Measurements from ENCODE around the gene LHX5. TPM values are rescaled to one million over a fixed set of nuclear protein-coding genes. Genes with fewer than 3 reads are reported as not detected.

LHX5 gene
- total RNA-seq, 1 donor from 2014 or later, result not detected

GRCh38 chr12:113466454-113467141 is 5.1 kb downstream of the LHX5 start:
- peaks cover 66% of the 10 kb centered on the region for H3K27me3 Mint-ChIP-seq (ENCODE audit: low read depth)
- H3K4me3 Mint-ChIP-seq (ENCODE audit: low read depth), result no peak overlapping the region
- H3K4me1 Mint-ChIP-seq (ENCODE audit: low read depth), result peaks cover 11% of the 10 kb centered on the region
- DNase-seq (ENCODE audit: low spot score), result no peak
- intact Hi-C loops (cut with micrococcal nuclease), result loop anchor here (2.0 kb wide), 2 partner anchors 934 to 978 kb away; no protein-coding TSS in a partner anchor
- H3K36me3 Mint-ChIP-seq (ENCODE audit: low read depth), result no peaks in the 10 kb centered on the region
- no peak overlapping the region for H3K27ac Mint-ChIP-seq
- H3K9me3 Mint-ChIP-seq, result no peaks in the 10 kb centered on the region

- Mint-ChIP-seq H3K27me3 (ENCODE audit: low read depth) (peaks cover 66% of the 10 kb centered on the region), H3K27ac (no peak overlapping the region), H3K9me3 (no peaks in the 10 kb centered on the region), H3K4me1 (ENCODE audit: low read depth) (peaks cover 12% of the 10 kb centered on the region), H3K4me3 (ENCODE audit: low read depth) (no peak overlapping the region), H3K36me3 (ENCODE audit: low read depth) (no peaks in the 10 kb centered on the region)
- intact Hi-C loops (cut with micrococcal nuclease), result loop anchor here (1.0 to 2.0 kb wide), 5 partner anchors 9 to 1201 kb away; no protein-coding TSS in a partner anchor
- no peak for DNase-seq (ENCODE audit: low spot score)
Measured at GRCh38 chr12:113465808-113466453, 5.7 kb downstream of the LHX5 start.

DNA sequence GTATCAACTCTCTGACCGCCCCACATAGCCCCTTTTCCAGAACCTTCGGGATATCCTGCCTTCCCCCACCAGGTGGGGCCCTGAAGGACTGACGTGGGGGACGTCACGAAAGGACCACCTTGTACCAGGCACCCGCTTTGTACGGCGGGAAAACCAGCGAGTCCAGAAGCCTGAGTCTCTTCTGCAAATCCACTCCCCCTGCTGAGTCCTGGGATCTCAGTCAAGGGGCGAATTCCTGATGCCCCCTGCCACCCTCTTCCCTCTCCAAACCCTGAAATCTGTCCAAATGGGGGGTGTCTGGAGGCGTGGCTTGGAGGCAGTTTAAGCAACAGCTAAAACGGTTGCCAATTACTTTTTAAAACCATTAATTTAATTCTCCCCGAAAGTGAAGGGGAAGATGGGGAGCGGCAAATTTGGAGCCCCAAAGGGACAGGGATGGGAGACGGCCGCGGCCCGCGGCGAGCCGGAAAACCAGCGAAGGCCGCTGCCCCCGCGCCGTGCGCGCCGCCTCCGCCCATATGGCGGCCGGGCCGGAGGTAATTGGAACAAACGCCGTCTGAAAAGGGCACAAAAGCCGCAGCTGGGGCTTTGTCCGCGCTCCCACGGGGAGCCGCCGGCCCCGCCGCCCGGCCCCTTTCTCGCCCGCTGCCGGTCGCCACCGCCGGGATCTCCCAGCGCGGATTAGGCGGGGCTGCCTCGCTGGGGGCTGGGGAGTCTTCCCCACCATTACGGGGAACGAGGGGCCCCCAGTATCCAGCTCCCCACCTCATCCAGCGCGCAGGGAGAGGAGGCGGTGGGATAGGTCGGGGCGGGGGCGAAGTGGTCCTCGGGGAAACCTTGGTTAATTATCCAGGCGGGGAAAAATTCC is 6.6 kb downstream of the LHX5 start:
- Mint-ChIP-seq H3K4me3 (ENCODE audit: low read depth) (no peak overlapping the region), H3K9me3 (no peaks in the 10 kb centered on the region), H3K36me3 (ENCODE audit: low read depth) (no peaks in the 10 kb centered on the region), H3K27me3 (ENCODE audit: low read depth) (peaks cover 66% of the 10 kb centered on the region), H3K27ac (no peak overlapping the region), H3K4me1 (ENCODE audit: low read depth) (peaks cover 12% of the 10 kb centered on the region)
- no peak for DNase-seq (ENCODE audit: low spot score)
- intact Hi-C loops (cut with micrococcal nuclease), result loop anchor here (1.0 to 5.0 kb wide), 4 partner anchors 10 to 1202 kb away; no protein-coding TSS in a partner anchor

DNA sequence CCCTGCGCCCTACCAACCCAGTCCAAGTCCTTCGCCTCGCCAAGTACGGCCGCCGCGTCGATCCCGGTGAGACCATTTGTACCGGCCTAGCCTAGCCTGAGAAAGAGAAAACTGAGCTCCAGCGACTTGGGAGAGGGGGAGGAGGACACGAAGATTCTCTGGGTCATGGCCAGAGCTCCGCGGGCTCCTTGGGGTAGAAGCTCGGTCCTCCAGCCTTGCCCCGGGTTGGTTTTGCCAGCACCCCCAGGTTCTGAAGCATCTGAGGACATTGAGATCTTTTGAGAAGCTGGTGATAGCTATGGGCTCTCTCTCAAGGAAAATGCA is 7.3 kb downstream of the LHX5 start:
- H3K27me3 Mint-ChIP-seq (ENCODE audit: low read depth), result peaks cover 63% of the 10 kb centered on the region

GRCh38 chr12:113463746-113464451 is 7.8 kb downstream of the LHX5 start:
- Mint-ChIP-seq H3K4me3 (ENCODE audit: low read depth) (no peak overlapping the region), H3K27ac (peak overlapping the region; percentile 50), H3K36me3 (ENCODE audit: low read depth) (no peaks in the 10 kb centered on the region), H3K27me3 (ENCODE audit: low read depth) (peaks cover 61% of the 10 kb centered on the region), H3K4me1 (ENCODE audit: low read depth) (peaks cover 12% of the 10 kb centered on the region), H3K9me3 (no peaks in the 10 kb centered on the region)
- intact Hi-C loops (cut with micrococcal nuclease), result loop anchor here (1.0 to 5.0 kb wide), 4 partner anchors 7 to 1203 kb away; partner anchors contain the start of gene LHX5
- no peak for DNase-seq (ENCODE audit: low spot score)

More for the DNA sequence above, 7.3 kb downstream of the LHX5 start:
- H3K27ac Mint-ChIP-seq, result no peak overlapping the region
- no peak overlapping the region for H3K4me3 Mint-ChIP-seq (ENCODE audit: low read depth)
- intact Hi-C loops (cut with micrococcal nuclease), result loop anchor here (2.0 to 5.0 kb wide), 3 partner anchors 16 to 1202 kb away; no protein-coding TSS in a partner anchor
- peaks cover 12% of the 10 kb centered on the region for H3K4me1 Mint-ChIP-seq (ENCODE audit: low read depth)
- no peak for DNase-seq (ENCODE audit: low spot score)
- no peaks in the 10 kb centered on the region for H3K9me3 Mint-ChIP-seq
- H3K36me3 Mint-ChIP-seq (ENCODE audit: low read depth), result no peaks in the 10 kb centered on the region

- no peak overlapping the region for H3K4me3 Mint-ChIP-seq (ENCODE audit: low read depth)
- no peaks in the 10 kb centered on the region for H3K9me3 Mint-ChIP-seq
- peak overlapping the region; percentile 50 for H3K27ac Mint-ChIP-seq
- intact Hi-C loops (cut with micrococcal nuclease), result loop anchor here (1.0 to 5.0 kb wide), 2 partner anchors 8 to 449 kb away; partner anchors contain the start of gene LHX5
- DNase-seq (ENCODE audit: low spot score), result no peak
- peaks cover 12% of the 10 kb centered on the region for H3K4me1 Mint-ChIP-seq (ENCODE audit: low read depth)
- H3K36me3 Mint-ChIP-seq (ENCODE audit: low read depth), result no peaks in the 10 kb centered on the region
- peaks cover 56% of the 10 kb centered on the region for H3K27me3 Mint-ChIP-seq (ENCODE audit: low read depth)
Measured at GRCh38 chr12:113462998-113463745, 8.5 kb downstream of the LHX5 start.

GRCh38 chr12:113462117-113462774 is 9.4 kb downstream of the LHX5 start:
- intact Hi-C loops (cut with micrococcal nuclease), result loop anchor here (5.0 kb wide), 1 partner anchor 450 kb away; no protein-coding TSS in a partner anchor
- Mint-ChIP-seq H3K27me3 (ENCODE audit: low read depth) (peaks cover 53% of the 10 kb centered on the region), H3K36me3 (ENCODE audit: low read depth) (no peaks in the 10 kb centered on the region), H3K4me3 (ENCODE audit: low read depth) (peak overlapping the region; percentile 31), H3K4me1 (ENCODE audit: low read depth) (peaks cover 12% of the 10 kb centered on the region), H3K9me3 (no peaks in the 10 kb centered on the region), H3K27ac (peak overlapping the region; percentile 31)
- DNase-seq (ENCODE audit: low spot score), result peak; percentile 46

GRCh38 chr12:113461666-113462065 is 10.0 kb downstream of the LHX5 start:
- Mint-ChIP-seq H3K4me1 (ENCODE audit: low read depth) (peaks cover 12% of the 10 kb centered on the region), H3K27me3 (ENCODE audit: low read depth) (peaks cover 48% of the 10 kb centered on the region), H3K4me3 (ENCODE audit: low read depth) (no peak overlapping the region), H3K36me3 (ENCODE audit: low read depth) (no peaks in the 10 kb centered on the region), H3K9me3 (no peaks in the 10 kb centered on the region), H3K27ac (no peak overlapping the region)
- intact Hi-C loops (cut with micrococcal nuclease), result loop anchor here (5.0 kb wide), 1 partner anchor 451 kb away; no protein-coding TSS in a partner anchor
- no peak for DNase-seq (ENCODE audit: low spot score)

- no peak for DNase-seq (ENCODE audit: low spot score)
- H3K4me1 Mint-ChIP-seq (ENCODE audit: low read depth), result peaks cover 12% of the 10 kb centered on the region
- peaks cover 41% of the 10 kb centered on the region for H3K27me3 Mint-ChIP-seq (ENCODE audit: low read depth)
- intact Hi-C loops (cut with micrococcal nuclease), result loop anchor here (5.0 kb wide), 1 partner anchor 452 kb away; no protein-coding TSS in a partner anchor
- no peak overlapping the region for H3K27ac Mint-ChIP-seq
- H3K9me3 Mint-ChIP-seq, result no peaks in the 10 kb centered on the region
- H3K4me3 Mint-ChIP-seq (ENCODE audit: low read depth), result no peak overlapping the region
- H3K36me3 Mint-ChIP-seq (ENCODE audit: low read depth), result no peaks in the 10 kb centered on the region
Measured at GRCh38 chr12:113459981-113460380, 11.7 kb downstream of the LHX5 start.

GRCh38 chr12:113457710-113458109 is 14.0 kb downstream of the LHX5 start:
- no peak for DNase-seq (ENCODE audit: low spot score)
- Mint-ChIP-seq H3K27ac (no peak overlapping the region), H3K9me3 (no peaks in the 10 kb centered on the region), H3K4me1 (ENCODE audit: low read depth) (peaks cover 5% of the 10 kb centered on the region), H3K36me3 (ENCODE audit: low read depth) (no peaks in the 10 kb centered on the region), H3K27me3 (ENCODE audit: low read depth) (peaks cover 25% of the 10 kb centered on the region), H3K4me3 (ENCODE audit: low read depth) (no peak overlapping the region)
- intact Hi-C loops (cut with micrococcal nuclease), result no loop called here

- Mint-ChIP-seq H3K27ac (no peak overlapping the region), H3K36me3 (ENCODE audit: low read depth) (no peaks in the 10 kb centered on the region), H3K4me3 (ENCODE audit: low read depth) (no peak overlapping the region), H3K9me3 (no peaks in the 10 kb centered on the region), H3K4me1 (ENCODE audit: low read depth) (peaks cover 2% of the 10 kb centered on the region), H3K27me3 (ENCODE audit: low read depth) (peaks cover 21% of the 10 kb centered on the region)
- intact Hi-C loops (cut with micrococcal nuclease), result no loop called here
- no peak for DNase-seq (ENCODE audit: low spot score)
Measured at GRCh38 chr12:113457185-113457584, 14.5 kb downstream of the LHX5 start.
